Measurements from ENCODE around the gene MED25. TPM values are rescaled to one million over a fixed set of nuclear protein-coding genes. Genes with fewer than 3 reads are reported as not detected.

The MED25 gene
- polyA plus RNA-seq, 1 donor from 2014 or later = 18.9 TPM

GRCh38 chr19:49861541-49862378 is 43.7 kb downstream of the MED25 start:
- no peak overlapping the region for H3K4me2 ChIP-seq (ENCODE audit: low read length)
- no peaks in the 10 kb centered on the region for H3K36me3 ChIP-seq (ENCODE audit: insufficient read depth, low read length)
- H3K27me3 ChIP-seq (ENCODE audit: insufficient read depth, low read depth, low read length) = no peaks in the 10 kb centered on the region
- no peaks in the 10 kb centered on the region for H3K9me2 ChIP-seq (ENCODE audit: insufficient read depth, low read length)
- no peak overlapping the region for H3K4me3 ChIP-seq (ENCODE audit: low read length)
- peaks cover 22% of the 10 kb centered on the region for H3K79me2 ChIP-seq (replicated peaks; ENCODE audit: insufficient read depth, low read length)
- H2AFZ ChIP-seq (ENCODE audit: low read depth, low read length) = no peak overlapping the region
- H4K20me1 ChIP-seq (ENCODE audit: insufficient read depth) = peaks cover 10% of the 10 kb centered on the region
- H3K27ac ChIP-seq (ENCODE audit: low read length) = no peak overlapping the region
- H3F3A ChIP-seq (ENCODE audit: insufficient read depth, low read length, poor library complexity, severe bottlenecking) = no peaks in the 10 kb centered on the region
- H3K9me3 ChIP-seq (ENCODE audit: low read length) = no peaks in the 10 kb centered on the region
- H3K9ac ChIP-seq (ENCODE audit: low read length) = no peak overlapping the region
- TF ChIP-seq REST (IDR thresholded peaks at IDR 0.05; ENCODE audit: borderline replicate concordance) (no peak), RAD21 (conservative IDR thresholded peaks at IDR 0.05) (no peak), SMC3 (conservative IDR thresholded peaks at IDR 0.05; ENCODE audit: poor library complexity) (no peak)

- Histone ChIP-seq H3K9me2 (ENCODE audit: insufficient read depth, low read length) (no peaks in the 10 kb centered on the region), H3K27ac (ENCODE audit: low read length) (no peak overlapping the region), H3K4me2 (ENCODE audit: low read length) (no peak overlapping the region), H3K79me2 (replicated peaks; ENCODE audit: insufficient read depth, low read length) (peaks cover 22% of the 10 kb centered on the region), H3K9ac (ENCODE audit: low read length) (no peak overlapping the region), H3F3A (ENCODE audit: insufficient read depth, low read length, poor library complexity, severe bottlenecking) (no peaks in the 10 kb centered on the region), H4K20me1 (ENCODE audit: insufficient read depth) (peaks cover 2% of the 10 kb centered on the region), H3K9me3 (ENCODE audit: low read length) (no peaks in the 10 kb centered on the region), H3K4me3 (ENCODE audit: low read length) (no peak overlapping the region), H3K36me3 (ENCODE audit: insufficient read depth, low read length) (no peaks in the 10 kb centered on the region), H2AFZ (ENCODE audit: low read depth, low read length) (no peak overlapping the region), H3K27me3 (ENCODE audit: insufficient read depth, low read depth, low read length) (no peaks in the 10 kb centered on the region)
- TF ChIP-seq EP300 (conservative IDR thresholded peaks at IDR 0.05; ENCODE audit: poor library complexity, severe bottlenecking) (no peak), MXI1 (conservative IDR thresholded peaks at IDR 0.05; ENCODE audit: poor library complexity, severe bottlenecking) (no peak), POLR2AphosphoS5 (IDR thresholded peaks at IDR 0.05) (no peak), RAD21 (conservative IDR thresholded peaks at IDR 0.05) (no peak), REST (IDR thresholded peaks at IDR 0.05; ENCODE audit: borderline replicate concordance) (no peak), EZH2 (IDR thresholded peaks at IDR 0.05; ENCODE audit: borderline replicate concordance, insufficient read depth, low read length, poor library complexity, severe bottlenecking) (no peak), TAF1 (IDR thresholded peaks at IDR 0.05; ENCODE audit: low read depth) (no peak), CTCF (IDR thresholded peaks at IDR 0.05; ENCODE audit: poor library complexity, severe bottlenecking) (no peak), SMC3 (conservative IDR thresholded peaks at IDR 0.05; ENCODE audit: poor library complexity) (no peak)
These were observed 44.5 kb downstream of the MED25 start for GRCh38 chr19:49862391-49863253.
